Measurements from ENCODE around the gene CYP24A1. TPM values are rescaled to one million over a fixed set of nuclear protein-coding genes. Genes with fewer than 3 reads are reported as not detected.

Gene CYP24A1
- polyA plus RNA-seq, 3 donors: not detected

- Mint-ChIP-seq H3K4me1 (peaks cover 41% of the 10 kb centered on the region), H3K36me3 (no peaks in the 10 kb centered on the region), H3K9me3 (peaks cover 3 to 7% (median 4%) of the 10 kb centered on the region in 7 donors), H3K27ac (no peak overlapping the region), H3K4me3 (no peak overlapping the region), H3K27me3 (ENCODE audit: low read depth in 3 of 3) (no peaks in the 10 kb centered on the region)
- no peaks in the 10 kb centered on the region for H3K36me3 ChIP-seq (replicated peaks in 1 of 2; ENCODE audit: control insufficient read depth in 1 of 2, insufficient read depth in 2 of 2, low read length in 2 of 2)
- intact Hi-C loops (cut with micrococcal nuclease): no loop called here
- no peaks in the 10 kb centered on the region for H4K20me1 ChIP-seq (ENCODE audit: insufficient read depth, low read length)
- H3K27me3 ChIP-seq (ENCODE audit: control insufficient read depth in 2 of 2, insufficient read depth in 2 of 2, low read length in 2 of 2): no peaks in the 10 kb centered on the region
- H2AFZ ChIP-seq (ENCODE audit: insufficient read depth, low read depth, low read length, poor library complexity, severe bottlenecking): no peak overlapping the region
- no peak overlapping the region for H3K27ac ChIP-seq (ENCODE audit: low read depth in 1 of 2, low read length in 2 of 2)
- H3K79me2 ChIP-seq (ENCODE audit: insufficient read depth, low read length): no peaks in the 10 kb centered on the region
- TF ChIP-seq CTCF (IDR thresholded peaks at IDR 0.05): no peak
- no peaks in the 10 kb centered on the region for H3K9me3 ChIP-seq (replicated peaks in 1 of 2; ENCODE audit: control insufficient read depth in 1 of 2, insufficient read depth in 1 of 2, low read length in 2 of 2)
- no peak overlapping the region for H3K4me2 ChIP-seq (replicated peaks; ENCODE audit: extremely low read depth, low read length, poor library complexity, severe bottlenecking)
- WGBS (ENCODE audit: insufficient coverage): no CpG with 5 or more reads among the region's 2 CpGs
- no peak overlapping the region for H3K4me3 ChIP-seq (replicated peaks in 1 of 3; ENCODE audit: low read depth in 2 of 3, low read length in 3 of 3)
- peaks cover 28 to 36% of the 10 kb centered on the region in 2 donors for H3K4me1 ChIP-seq (ENCODE audit: control insufficient read depth in 1 of 2, insufficient read depth in 2 of 2, low read length in 2 of 2)
- H3K9ac ChIP-seq (ENCODE audit: insufficient read depth, low read length, poor library complexity, severe bottlenecking): no peak overlapping the region
- DNase-seq: no peak
These were observed 60.2 kb downstream of the CYP24A1 start for GRCh38 chr20:54113566-54113965.

GRCh38 chr20:54112221-54112884, 61.4 kb downstream of the CYP24A1 start:
- Histone ChIP-seq H3K4me2 (replicated peaks; ENCODE audit: extremely low read depth, low read length, poor library complexity, severe bottlenecking) (no peak overlapping the region), H3K79me2 (ENCODE audit: insufficient read depth, low read length) (no peaks in the 10 kb centered on the region), H4K20me1 (ENCODE audit: insufficient read depth, low read length) (no peaks in the 10 kb centered on the region), H3K4me1 (ENCODE audit: control insufficient read depth in 1 of 2, insufficient read depth in 2 of 2, low read length in 2 of 2) (peaks cover 28 to 36% of the 10 kb centered on the region in 2 donors), H3K4me3 (replicated peaks in 1 of 3; ENCODE audit: low read depth in 2 of 3, low read length in 3 of 3) (no peak overlapping the region), H3K9me3 (replicated peaks in 1 of 2; ENCODE audit: control insufficient read depth in 1 of 2, insufficient read depth in 1 of 2, low read length in 2 of 2) (no peaks in the 10 kb centered on the region), H3K9ac (ENCODE audit: insufficient read depth, low read length, poor library complexity, severe bottlenecking) (no peak overlapping the region), H3K36me3 (replicated peaks in 1 of 2; ENCODE audit: control insufficient read depth in 1 of 2, insufficient read depth in 2 of 2, low read length in 2 of 2) (no peaks in the 10 kb centered on the region), H3K27me3 (ENCODE audit: control insufficient read depth in 2 of 2, insufficient read depth in 2 of 2, low read length in 2 of 2) (no peaks in the 10 kb centered on the region), H2AFZ (ENCODE audit: insufficient read depth, low read depth, low read length, poor library complexity, severe bottlenecking) (no peak overlapping the region), H3K27ac (ENCODE audit: low read depth in 1 of 2, low read length in 2 of 2) (no peak overlapping the region)
- H3K4me1 Mint-ChIP-seq: peaks cover 41% of the 10 kb centered on the region
- no peak for DNase-seq
- H3K27me3 Mint-ChIP-seq (ENCODE audit: low read depth in 3 of 3): no peaks in the 10 kb centered on the region
- H3K9me3 Mint-ChIP-seq: peaks cover 3 to 7% (median 4%) of the 10 kb centered on the region in 7 donors
- H3K4me3 Mint-ChIP-seq: no peak overlapping the region
- H3K36me3 Mint-ChIP-seq: no peaks in the 10 kb centered on the region
- WGBS (ENCODE audit: insufficient coverage): 84% methylated on average over 2 of the region's 4 CpGs
- H3K27ac Mint-ChIP-seq: peak overlapping the region in 1 of 7 donors; percentile 43
- no peak for TF ChIP-seq CTCF (IDR thresholded peaks at IDR 0.05)
- intact Hi-C loops (cut with micrococcal nuclease): no loop called here

Measured in CD14-positive monocyte (primary cell).